ENCODE data around the gene C11orf54. TPM values are rescaled to one million over a fixed set of nuclear protein-coding genes. Genes with fewer than 3 reads are reported as not detected.
"Not testable (repeated sequence)": the region's sequence is repeated elsewhere in the genome, so short reads cannot be mapped to it uniquely, and the experiment has no call there.

C11orf54 gene
- total RNA-seq, 1 donor from 2014 or later: 33.2 TPM

DNA sequence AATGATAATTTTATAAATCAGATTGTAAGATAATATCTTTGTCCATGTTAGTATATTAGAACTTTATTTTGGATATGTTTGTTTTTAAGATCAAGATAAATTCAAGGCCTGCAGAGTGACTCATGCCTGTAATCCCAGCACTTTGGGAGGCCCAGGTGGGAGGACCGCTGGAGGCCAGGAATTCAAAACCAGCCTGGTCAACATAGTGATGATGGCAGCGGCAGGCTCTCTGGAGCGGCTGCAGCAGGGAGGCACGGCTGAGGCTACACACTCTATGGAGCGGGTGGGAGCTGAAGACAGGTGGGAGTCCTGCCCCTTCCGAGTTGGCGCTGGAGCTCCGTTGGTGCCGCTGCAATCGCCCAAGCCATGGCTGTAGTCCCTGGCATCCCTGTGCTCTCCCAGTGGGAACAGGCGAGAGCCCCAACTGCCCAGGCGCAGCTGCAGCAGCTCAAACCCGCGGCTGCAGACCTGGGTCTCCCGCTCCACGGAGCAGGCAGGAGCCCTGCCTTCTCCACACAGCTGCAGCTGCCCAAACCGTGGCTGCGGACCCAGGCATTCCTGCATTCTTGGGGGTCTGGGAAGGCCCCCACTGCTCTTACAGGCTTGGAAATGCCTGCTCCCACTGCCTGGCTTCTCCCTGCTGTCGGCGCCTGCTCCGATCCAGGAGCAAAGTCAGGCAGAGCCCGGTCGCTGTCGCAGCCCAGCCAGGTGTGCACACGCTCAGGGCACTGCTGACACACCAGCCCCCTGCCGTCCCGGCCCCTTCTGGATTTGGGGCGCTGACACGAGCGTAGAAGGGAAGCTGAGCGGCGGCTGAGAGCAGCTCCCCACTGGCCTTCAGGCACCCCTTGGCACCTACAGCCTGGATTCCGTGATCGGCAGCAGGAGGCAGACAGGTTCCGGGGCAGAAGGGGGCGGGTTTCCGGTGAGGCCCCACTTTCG is 16.7 kb downstream of the C11orf54 start:
- no peaks in the 10 kb centered on the region for H3K27me3 ChIP-seq (ENCODE audit: control insufficient read depth, insufficient read depth, low read length)
- H3K4me3 ChIP-seq (ENCODE audit: low read depth, low read length): no peak overlapping the region
- DNase-seq (ENCODE audit: low read depth): no peak
- TF ChIP-seq, protein P1, sequence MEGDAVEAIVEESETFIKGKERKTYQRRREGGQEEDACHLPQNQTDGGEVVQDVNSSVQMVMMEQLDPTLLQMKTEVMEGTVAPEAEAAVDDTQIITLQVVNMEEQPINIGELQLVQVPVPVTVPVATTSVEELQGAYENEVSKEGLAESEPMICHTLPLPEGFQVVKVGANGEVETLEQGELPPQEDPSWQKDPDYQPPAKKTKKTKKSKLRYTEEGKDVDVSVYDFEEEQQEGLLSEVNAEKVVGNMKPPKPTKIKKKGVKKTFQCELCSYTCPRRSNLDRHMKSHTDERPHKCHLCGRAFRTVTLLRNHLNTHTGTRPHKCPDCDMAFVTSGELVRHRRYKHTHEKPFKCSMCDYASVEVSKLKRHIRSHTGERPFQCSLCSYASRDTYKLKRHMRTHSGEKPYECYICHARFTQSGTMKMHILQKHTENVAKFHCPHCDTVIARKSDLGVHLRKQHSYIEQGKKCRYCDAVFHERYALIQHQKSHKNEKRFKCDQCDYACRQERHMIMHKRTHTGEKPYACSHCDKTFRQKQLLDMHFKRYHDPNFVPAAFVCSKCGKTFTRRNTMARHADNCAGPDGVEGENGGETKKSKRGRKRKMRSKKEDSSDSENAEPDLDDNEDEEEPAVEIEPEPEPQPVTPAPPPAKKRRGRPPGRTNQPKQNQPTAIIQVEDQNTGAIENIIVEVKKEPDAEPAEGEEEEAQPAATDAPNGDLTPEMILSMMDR (IDR thresholded peaks at IDR 0.05; ENCODE audit: insufficient read depth, low read length, poor library complexity, severe bottlenecking): no peak
- no peaks in the 10 kb centered on the region for H3K36me3 ChIP-seq (ENCODE audit: control insufficient read depth, insufficient read depth, low read length)

DNA sequence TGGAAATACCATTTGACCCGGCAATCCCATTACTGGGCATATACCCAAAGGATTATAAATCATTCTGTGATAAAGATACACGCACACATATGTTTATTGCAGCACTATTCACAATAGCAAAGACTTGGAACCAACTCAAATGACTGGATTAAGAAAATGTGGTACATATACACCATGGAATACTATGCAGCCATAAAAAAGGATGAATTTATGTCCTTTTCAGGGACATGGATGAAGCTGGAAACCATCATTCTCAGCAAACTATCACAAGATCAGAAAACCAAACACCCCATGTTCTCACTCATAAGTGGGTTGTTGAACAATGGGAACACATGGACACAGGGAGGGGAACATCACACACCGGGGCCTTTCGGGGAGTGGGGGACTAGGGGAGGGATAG is 17.7 kb downstream of the C11orf54 start:
- not testable (repeated sequence) for H3K4me3 ChIP-seq (ENCODE audit: low read depth, low read length); DNase-seq (ENCODE audit: low read depth); H3K27me3 ChIP-seq (ENCODE audit: control insufficient read depth, insufficient read depth, low read length); H3K36me3 ChIP-seq (ENCODE audit: control insufficient read depth, insufficient read depth, low read length)

DNA sequence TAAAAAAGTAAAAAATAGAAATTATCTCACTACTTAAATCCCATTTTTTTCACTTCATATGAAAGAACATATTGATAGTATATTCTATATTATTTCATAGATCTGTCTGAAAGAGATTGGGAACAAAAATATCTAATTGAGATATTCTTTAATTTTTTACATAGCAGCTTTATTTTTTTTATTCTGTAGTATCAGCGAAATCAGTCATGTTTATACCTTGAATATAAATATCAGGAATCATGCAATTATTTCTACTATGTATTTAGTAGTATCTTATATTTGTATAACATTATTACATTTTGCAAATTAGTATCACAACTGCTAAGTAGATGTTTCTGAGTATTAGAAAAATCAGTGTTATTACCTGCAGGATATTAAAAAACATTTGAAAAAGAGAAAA is 20.4 kb downstream of the C11orf54 start:
- TF ChIP-seq, protein P1 (IDR thresholded peaks at IDR 0.05; ENCODE audit: insufficient read depth, low read length, poor library complexity, severe bottlenecking): no peak
- H3K4me3 ChIP-seq (ENCODE audit: low read depth, low read length): no peak overlapping the region
- no peaks in the 10 kb centered on the region for H3K27me3 ChIP-seq (ENCODE audit: control insufficient read depth, insufficient read depth, low read length)
- no peaks in the 10 kb centered on the region for H3K36me3 ChIP-seq (ENCODE audit: control insufficient read depth, insufficient read depth, low read length)
- DNase-seq (ENCODE audit: low read depth): no peak

DNA sequence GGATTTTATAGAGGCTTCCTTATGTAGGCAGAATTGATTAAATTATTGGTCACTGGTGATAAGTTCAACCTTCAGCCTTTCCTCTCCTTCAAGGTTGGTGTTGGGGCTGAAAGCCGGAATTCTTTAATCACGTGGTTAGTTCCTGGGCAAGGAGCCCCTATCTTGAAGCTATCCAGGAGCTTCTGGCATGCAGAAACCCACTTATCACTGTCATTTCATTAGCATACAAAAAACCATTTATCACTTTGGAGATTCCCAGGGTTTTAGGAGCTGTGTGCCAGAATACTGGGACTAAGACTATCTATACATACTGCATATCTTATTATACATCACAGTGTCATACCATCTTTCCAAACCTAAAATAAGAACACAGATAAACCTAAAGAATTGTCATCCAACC is 24.1 kb downstream of the C11orf54 start:
- H3K36me3 ChIP-seq (ENCODE audit: control insufficient read depth, insufficient read depth, low read length): no peaks in the 10 kb centered on the region
- no peak for DNase-seq (ENCODE audit: low read depth)
- no peaks in the 10 kb centered on the region for H3K27me3 ChIP-seq (ENCODE audit: control insufficient read depth, insufficient read depth, low read length)
- H3K4me3 ChIP-seq (ENCODE audit: low read depth, low read length): no peak overlapping the region
- TF ChIP-seq, protein P1 (IDR thresholded peaks at IDR 0.05; ENCODE audit: insufficient read depth, low read length, poor library complexity, severe bottlenecking): no peak

DNA sequence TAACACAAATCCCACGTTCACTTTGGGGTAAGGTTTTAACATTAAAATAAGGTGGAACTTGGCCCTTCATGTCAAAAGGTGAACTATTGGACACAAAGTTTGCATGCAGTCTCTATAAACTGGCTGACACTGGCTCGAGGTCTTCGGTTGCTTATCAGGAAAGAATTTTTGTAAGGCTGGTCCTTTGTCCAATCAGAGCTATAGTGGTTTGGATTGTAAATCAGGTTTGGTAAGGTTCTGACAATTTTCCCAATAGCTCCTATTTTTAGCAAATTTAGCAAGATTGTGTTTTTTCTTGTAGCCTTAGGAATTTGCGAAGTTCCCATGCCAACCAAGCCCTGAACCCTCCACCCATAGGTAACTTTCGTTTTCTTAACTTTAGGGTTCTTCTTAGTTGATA is 25.0 kb downstream of the C11orf54 start:
- Histone ChIP-seq H3K27me3 (ENCODE audit: control insufficient read depth, insufficient read depth, low read length) (no peaks in the 10 kb centered on the region), H3K4me3 (ENCODE audit: low read depth, low read length) (no peak overlapping the region), H3K36me3 (ENCODE audit: control insufficient read depth, insufficient read depth, low read length) (no peaks in the 10 kb centered on the region)
- DNase-seq (ENCODE audit: low read depth): no peak
- TF ChIP-seq, protein P1 (IDR thresholded peaks at IDR 0.05; ENCODE audit: insufficient read depth, low read length, poor library complexity, severe bottlenecking): no peak

DNA sequence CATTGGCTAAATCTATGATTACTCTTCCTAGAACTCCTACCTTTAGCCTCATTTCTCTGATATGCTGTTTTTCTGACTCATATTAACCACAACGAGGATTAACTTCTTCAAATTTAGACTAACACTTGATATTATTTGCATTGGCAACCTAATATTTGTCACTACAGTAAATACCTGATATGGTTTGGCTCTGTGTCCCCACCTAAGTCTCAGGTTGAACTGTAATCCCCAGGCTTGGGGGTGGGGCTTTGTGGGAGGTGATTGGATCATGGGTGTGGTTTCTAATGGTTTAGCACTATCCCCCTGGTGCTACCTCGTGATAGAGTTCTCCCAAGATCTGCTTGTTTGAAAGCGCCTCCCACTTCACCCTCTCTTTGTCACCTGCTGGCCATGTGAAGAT is 25.5 kb downstream of the C11orf54 start:
- no peak for DNase-seq (ENCODE audit: low read depth)
- H3K4me3 ChIP-seq (ENCODE audit: low read depth, low read length): no peak overlapping the region
- H3K27me3 ChIP-seq (ENCODE audit: control insufficient read depth, insufficient read depth, low read length): no peaks in the 10 kb centered on the region
- TF ChIP-seq, protein P1 (IDR thresholded peaks at IDR 0.05; ENCODE audit: insufficient read depth, low read length, poor library complexity, severe bottlenecking): no peak
- no peaks in the 10 kb centered on the region for H3K36me3 ChIP-seq (ENCODE audit: control insufficient read depth, insufficient read depth, low read length)

Data from kidney epithelial cell (primary cell).